ENCODE results near the gene FAM168A. TPM values are rescaled to one million over a fixed set of nuclear protein-coding genes. Genes with fewer than 3 reads are reported as not detected.

Gene FAM168A
- total RNA-seq, 2 donors from 2014 or later, result 8.9 to 14.0 TPM

DNA sequence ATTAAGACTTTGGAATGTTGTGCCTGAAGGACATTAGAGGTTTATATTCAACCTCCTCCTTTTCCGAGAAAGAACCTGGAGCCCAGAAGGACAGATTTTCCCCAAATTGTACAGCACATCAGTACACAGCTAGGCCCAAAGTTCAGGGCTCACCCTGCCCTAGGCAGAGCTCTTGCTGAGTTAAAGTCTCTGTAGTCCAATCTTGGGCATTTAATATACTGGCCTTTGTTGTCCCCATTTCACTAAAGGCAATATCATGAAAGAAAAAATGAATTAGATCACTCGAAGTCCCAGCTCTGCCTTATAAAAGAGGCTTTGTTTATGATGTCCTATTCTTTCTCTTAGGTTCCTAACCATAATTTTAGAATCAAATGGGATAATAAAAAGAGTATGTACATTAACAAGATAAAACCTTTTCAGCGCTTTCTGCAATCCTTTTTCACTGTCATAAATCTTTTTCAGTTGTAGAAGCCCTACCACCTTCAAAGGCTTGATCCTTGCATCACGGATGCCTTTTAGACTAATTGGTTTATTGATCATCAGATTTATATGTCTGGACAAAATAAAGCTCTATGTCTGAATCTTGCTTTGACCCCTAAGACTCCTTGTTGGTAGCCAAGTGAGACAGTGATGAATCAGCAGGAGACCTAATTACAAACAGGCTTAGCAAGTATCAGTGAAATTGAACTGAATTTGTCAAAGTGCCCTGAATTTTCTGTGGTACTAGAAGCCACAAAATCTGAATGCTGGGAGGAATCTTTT, 181.9 kb downstream of the FAM168A start:
- intact Hi-C loops (cut with DNase I), result no loop called here
- no peak for ATAC-seq
- DNase-seq, result no peak
- no peak overlapping the region for H3K27ac ChIP-seq
- no peaks in the 10 kb centered on the region for H3K9me3 ChIP-seq
- TF ChIP-seq, protein P1, sequence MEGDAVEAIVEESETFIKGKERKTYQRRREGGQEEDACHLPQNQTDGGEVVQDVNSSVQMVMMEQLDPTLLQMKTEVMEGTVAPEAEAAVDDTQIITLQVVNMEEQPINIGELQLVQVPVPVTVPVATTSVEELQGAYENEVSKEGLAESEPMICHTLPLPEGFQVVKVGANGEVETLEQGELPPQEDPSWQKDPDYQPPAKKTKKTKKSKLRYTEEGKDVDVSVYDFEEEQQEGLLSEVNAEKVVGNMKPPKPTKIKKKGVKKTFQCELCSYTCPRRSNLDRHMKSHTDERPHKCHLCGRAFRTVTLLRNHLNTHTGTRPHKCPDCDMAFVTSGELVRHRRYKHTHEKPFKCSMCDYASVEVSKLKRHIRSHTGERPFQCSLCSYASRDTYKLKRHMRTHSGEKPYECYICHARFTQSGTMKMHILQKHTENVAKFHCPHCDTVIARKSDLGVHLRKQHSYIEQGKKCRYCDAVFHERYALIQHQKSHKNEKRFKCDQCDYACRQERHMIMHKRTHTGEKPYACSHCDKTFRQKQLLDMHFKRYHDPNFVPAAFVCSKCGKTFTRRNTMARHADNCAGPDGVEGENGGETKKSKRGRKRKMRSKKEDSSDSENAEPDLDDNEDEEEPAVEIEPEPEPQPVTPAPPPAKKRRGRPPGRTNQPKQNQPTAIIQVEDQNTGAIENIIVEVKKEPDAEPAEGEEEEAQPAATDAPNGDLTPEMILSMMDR (IDR thresholded peaks at IDR 0.05), result no peak
- TF ChIP-seq POLR2A (IDR thresholded peaks at IDR 0.05), result no peak
- no peak overlapping the region for H3K4me3 ChIP-seq
- no peaks in the 10 kb centered on the region for H3K27me3 ChIP-seq
- WGBS, 2 donors, result 67 to 73% methylated on average over 4 of the region's 4 CpGs
- H3K36me3 ChIP-seq (replicated peaks in 1 of 2; ENCODE audit: insufficient read depth in 1 of 2, low read depth in 2 of 2), result no peaks in the 10 kb centered on the region
- no peaks in the 10 kb centered on the region for H3K4me1 ChIP-seq

DNA sequence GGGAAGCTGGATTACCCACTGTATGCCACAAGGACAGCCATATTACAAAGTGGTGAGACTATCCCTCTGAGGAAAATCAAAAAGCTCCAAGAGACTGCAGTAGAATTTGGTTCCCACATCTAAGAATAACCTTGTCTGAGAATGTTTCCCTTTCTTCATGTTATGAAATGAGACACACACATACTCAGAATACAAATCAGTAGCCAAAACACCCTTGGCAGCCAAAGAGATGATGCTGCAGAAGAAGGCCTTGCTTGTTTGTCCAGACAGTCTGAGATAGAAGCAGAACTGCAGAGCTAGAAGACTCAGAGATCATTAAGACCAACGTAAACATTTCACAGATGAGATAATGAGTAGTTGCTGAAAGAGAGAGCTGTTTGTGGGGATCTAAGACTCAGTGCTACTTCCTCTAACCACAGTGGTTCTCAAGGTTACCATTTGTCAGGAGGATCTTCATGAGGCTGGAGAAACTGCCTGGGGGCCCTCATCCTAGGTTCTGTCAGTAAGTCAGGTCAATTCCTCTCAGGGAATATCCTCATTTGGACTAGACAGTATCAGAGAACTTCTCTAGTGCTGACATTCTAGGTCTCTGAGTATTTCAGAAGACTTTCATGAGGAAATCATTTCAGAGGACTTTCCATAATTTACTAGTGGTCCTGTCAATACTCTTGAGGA, 182.8 kb downstream of the FAM168A start:
- no peak for TF ChIP-seq POLR2A (IDR thresholded peaks at IDR 0.05)
- TF ChIP-seq, protein P1 (IDR thresholded peaks at IDR 0.05), result no peak
- DNase-seq (peak in 1 of 4 donors; percentile 36), ATAC-seq (peak; percentile 12)
- intact Hi-C loops (cut with DNase I), result no loop called here
- no peaks in the 10 kb centered on the region for H3K27me3 ChIP-seq
- no peaks in the 10 kb centered on the region for H3K36me3 ChIP-seq (replicated peaks in 1 of 2; ENCODE audit: insufficient read depth in 1 of 2, low read depth in 2 of 2)
- peak overlapping the region in 1 of 4 donors; percentile 24 for H3K27ac ChIP-seq
- H3K4me1 ChIP-seq, result no peaks in the 10 kb centered on the region
- H3K4me3 ChIP-seq, result no peak overlapping the region
- H3K9me3 ChIP-seq, result no peaks in the 10 kb centered on the region
- 68 to 73% methylated on average over 1 of the region's 1 CpG for WGBS, 2 donors

DNA sequence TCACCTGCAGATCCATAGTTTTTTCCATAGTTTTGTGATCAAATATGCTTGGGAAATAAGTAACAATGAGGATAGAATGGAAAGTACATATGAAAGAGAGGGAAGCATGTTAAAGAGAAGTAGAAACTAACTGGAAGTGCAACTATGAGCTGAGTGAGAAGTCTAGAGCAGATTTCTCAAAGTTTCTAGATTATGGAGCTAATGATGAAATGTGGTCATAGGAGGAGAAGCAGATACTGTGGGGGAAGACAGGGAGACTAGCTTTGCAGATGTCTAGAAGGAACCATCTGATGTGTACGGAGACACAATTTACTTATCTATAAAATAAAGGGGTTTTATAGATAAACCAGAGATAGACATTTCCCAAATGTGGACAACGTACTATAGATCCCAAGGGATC, 184.7 kb downstream of the FAM168A start:
- H3K36me3 ChIP-seq (replicated peaks in 1 of 2; ENCODE audit: insufficient read depth in 1 of 2, low read depth in 2 of 2), result peaks cover 0 to 6% of the 10 kb centered on the region in 2 donors
- DNase-seq (no peak), ATAC-seq (no peak)
- no peak overlapping the region for H3K4me3 ChIP-seq
- no peak overlapping the region for H3K27ac ChIP-seq
- no peaks in the 10 kb centered on the region for H3K4me1 ChIP-seq
- no peaks in the 10 kb centered on the region for H3K27me3 ChIP-seq
- no peak for TF ChIP-seq POLR2A (IDR thresholded peaks at IDR 0.05)
- TF ChIP-seq, protein P1 (IDR thresholded peaks at IDR 0.05), result no peak
- intact Hi-C loops (cut with DNase I), result no loop called here
- 82 to 96% methylated on average over 2 of the region's 2 CpGs for WGBS, 2 donors
- no peaks in the 10 kb centered on the region for H3K9me3 ChIP-seq

DNA sequence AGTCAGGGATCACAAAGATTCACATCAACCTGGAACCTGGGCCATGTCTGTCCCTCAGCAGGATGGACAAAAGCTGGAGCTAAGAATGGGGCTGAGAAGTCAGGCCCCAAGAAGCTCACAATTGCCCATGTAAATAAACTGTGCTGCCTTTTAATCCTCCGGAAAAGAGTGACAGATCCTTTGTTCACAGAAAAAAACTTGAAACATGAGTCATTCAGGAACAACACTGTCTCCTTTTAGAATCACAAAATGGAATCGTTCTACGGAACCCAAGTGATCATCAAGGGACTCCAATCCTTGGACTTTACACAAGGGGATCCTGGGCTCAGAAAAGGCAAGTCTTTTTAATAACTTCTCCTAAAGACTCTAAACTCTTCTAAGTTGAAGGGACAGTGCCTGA, 185.6 kb downstream of the FAM168A start:
- Histone ChIP-seq H3K4me3 (no peak overlapping the region), H3K27ac (no peak overlapping the region), H3K9me3 (no peaks in the 10 kb centered on the region), H3K27me3 (no peaks in the 10 kb centered on the region), H3K36me3 (replicated peaks in 1 of 2; ENCODE audit: insufficient read depth in 1 of 2, low read depth in 2 of 2) (peaks cover 0 to 6% of the 10 kb centered on the region in 2 donors), H3K4me1 (no peaks in the 10 kb centered on the region)
- ATAC-seq (no peak), DNase-seq (no peak)
- intact Hi-C loops (cut with DNase I), result no loop called here
- TF ChIP-seq, protein P1 (IDR thresholded peaks at IDR 0.05), result no peak
- 76 to 87% methylated on average over 3 of the region's 3 CpGs for WGBS, 2 donors
